ENCODE data around the gene ASPSCR1. TPM values are rescaled to one million over a fixed set of nuclear protein-coding genes. Genes with fewer than 3 reads are reported as not detected.

Gene ASPSCR1
- total and polyA plus RNA-seq, 10 of the 15 experiments (the other 5 are each of a cell fraction or from before 2014, with no cell fraction given), result 1.5 to 48.4 (median 25.4) TPM

- no peak for TF ChIP-seq MYB (IDR thresholded peaks at IDR 0.05; ENCODE audit: borderline replicate concordance, low read depth, low read length)
Measured at GRCh38 chr17:81968850-81969812, 8.3 kb upstream of the ASPSCR1 start (continued).

GRCh38 chr17:81973432-81973831 lies 4.0 kb upstream of the ASPSCR1 start:
- H3K27ac ChIP-seq (ENCODE audit: control insufficient read depth, insufficient read depth), result no peak overlapping the region
- peaks cover 2% of the 10 kb centered on the region; the same call in 2 of the 3 replicates for H3K9me3 ChIP-seq (replicated peaks; ENCODE audit: control insufficient read depth, insufficient read depth, low read length)
- ChIA-PET CTCF (no interaction called here), POLR2A (interaction anchor here (0.6 kb wide), 2 partner anchors 64 to 155 kb away, joined by 3 read pairs; no protein-coding TSS in a partner anchor), SMC1A (ENCODE audit: uncharacterized antibody, unreplicated experiment) (no interaction called here), RAD21 (ENCODE audit: unreplicated experiment) (no interaction called here)
- TF ChIP-seq TARDBP (IDR thresholded peaks at IDR 0.05; ENCODE audit: borderline replicate concordance), result no peak
- no peak for TF ChIP-seq MTA3 (IDR thresholded peaks at IDR 0.05; ENCODE audit: borderline replicate concordance, low read length)
- no peak for TF ChIP-seq HDGF (IDR thresholded peaks at IDR 0.05)
- no peak for TF ChIP-seq CUX1 (IDR thresholded peaks at IDR 0.05; ENCODE audit: insufficient replicate concordance, low read depth, low read length)
- no peak for TF ChIP-seq ZBTB11 (CRISPR knock-in tag; IDR thresholded peaks at IDR 0.05)
- intact Hi-C loops (cut with micrococcal nuclease; ENCODE audit: unreplicated experiment), result no loop called here
- no peaks in the 10 kb centered on the region for H3K36me3 ChIP-seq (ENCODE audit: control insufficient read depth in 2 of 2, insufficient read depth in 2 of 2, low read length in 1 of 2)
- in situ Hi-C loops (cut with MboI), result no loop called here
- BruUV-seq (replicated peaks), result no TSS peak
- H3K9ac ChIP-seq (ENCODE audit: control insufficient read depth, insufficient read depth, low read length), result no peak overlapping the region
- ATAC-seq, result no peak
- H3K4me3 ChIP-seq, result no peak overlapping the region
- no peak overlapping the region for H3K4me2 ChIP-seq (ENCODE audit: control insufficient read depth, insufficient read depth)
- H2AFZ ChIP-seq (ENCODE audit: control insufficient read depth, low read depth, low read length), result no peak overlapping the region
- H4K20me1 ChIP-seq (ENCODE audit: control insufficient read depth, insufficient read depth), result no peaks in the 10 kb centered on the region
- DNase-seq (ENCODE audit: low read depth, low spot score), result no peak
- H3K27me3 ChIP-seq (replicated peaks in 1 of 2; ENCODE audit: control insufficient read depth in 2 of 2, insufficient read depth in 2 of 2, low read length in 1 of 2), result no peaks in the 10 kb centered on the region
- H3K4me1 ChIP-seq (ENCODE audit: control insufficient read depth, insufficient read depth, low read length), result peaks cover 9% of the 10 kb centered on the region
- no peaks in the 10 kb centered on the region; the same call in 1 of the 2 replicates for H3K79me2 ChIP-seq (ENCODE audit: control insufficient read depth, insufficient read depth, low read length)
- no peak for FAIRE-seq
